ENCODE measurements around the gene OTUD1.
A peak's percentile ranks its signal among the peaks of the same experiment; 100 is the strongest.
"Not testable (repeated sequence)": the region's sequence is repeated elsewhere in the genome, so short reads cannot be mapped to it uniquely, and the experiment has no call there.

Gene OTUD1, protein sequence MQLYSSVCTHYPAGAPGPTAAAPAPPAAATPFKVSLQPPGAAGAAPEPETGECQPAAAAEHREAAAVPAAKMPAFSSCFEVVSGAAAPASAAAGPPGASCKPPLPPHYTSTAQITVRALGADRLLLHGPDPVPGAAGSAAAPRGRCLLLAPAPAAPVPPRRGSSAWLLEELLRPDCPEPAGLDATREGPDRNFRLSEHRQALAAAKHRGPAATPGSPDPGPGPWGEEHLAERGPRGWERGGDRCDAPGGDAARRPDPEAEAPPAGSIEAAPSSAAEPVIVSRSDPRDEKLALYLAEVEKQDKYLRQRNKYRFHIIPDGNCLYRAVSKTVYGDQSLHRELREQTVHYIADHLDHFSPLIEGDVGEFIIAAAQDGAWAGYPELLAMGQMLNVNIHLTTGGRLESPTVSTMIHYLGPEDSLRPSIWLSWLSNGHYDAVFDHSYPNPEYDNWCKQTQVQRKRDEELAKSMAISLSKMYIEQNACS

DNA sequence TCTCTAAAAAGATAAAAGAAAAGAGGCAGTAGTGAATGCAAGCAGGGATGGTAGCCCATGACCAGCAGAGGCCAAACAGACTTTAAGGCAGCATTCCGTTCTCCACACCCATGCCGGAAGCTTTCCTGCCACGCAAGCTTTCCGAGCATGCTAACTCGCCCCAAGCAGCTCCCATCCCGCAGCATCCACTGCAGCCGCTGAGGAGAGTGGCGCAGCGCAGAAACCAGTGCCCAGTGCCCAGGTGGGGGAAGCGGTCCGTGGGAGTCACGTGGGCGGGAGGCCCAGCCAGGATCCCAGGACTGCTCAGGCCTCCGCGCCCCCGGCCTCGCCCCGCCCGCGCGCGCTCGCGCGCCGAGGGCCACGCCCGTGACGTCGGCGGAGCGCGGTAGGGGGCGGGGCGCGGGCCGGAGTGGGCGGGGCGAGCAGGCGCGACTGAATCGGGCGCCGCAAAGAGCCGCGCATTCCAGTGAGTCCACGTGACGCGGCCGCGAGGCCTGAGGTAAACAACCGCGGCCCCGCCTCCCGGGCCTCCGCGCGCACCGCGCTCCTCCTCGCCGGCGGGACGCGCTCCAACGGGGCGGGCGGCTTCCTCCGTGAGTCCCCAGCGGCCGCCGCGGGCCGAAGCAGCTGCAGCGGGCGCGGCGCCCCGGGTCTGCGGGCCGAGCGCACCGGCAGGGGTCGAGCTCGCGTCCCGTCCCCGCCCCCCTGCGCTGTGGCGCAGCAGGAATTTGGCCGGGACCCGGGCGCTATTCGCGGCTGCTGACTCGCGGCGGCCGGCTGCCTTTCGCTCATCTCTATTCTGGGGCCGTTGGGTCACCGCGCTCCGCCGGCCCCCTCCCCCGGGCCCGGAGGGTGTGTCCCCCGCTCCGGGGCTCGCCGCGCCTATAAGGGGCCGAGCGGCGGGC lies at the start of gene OTUD1:
Gene OTUD1 (plus strand): TSS at position 529 of the 905 bp plus-strand sequence. CDS start 383 bp downstream, outside the sequence.
- peak; percentile 81 to 90 for DNase-seq (ENCODE audit: low read depth in 2 of 2)

DNA sequence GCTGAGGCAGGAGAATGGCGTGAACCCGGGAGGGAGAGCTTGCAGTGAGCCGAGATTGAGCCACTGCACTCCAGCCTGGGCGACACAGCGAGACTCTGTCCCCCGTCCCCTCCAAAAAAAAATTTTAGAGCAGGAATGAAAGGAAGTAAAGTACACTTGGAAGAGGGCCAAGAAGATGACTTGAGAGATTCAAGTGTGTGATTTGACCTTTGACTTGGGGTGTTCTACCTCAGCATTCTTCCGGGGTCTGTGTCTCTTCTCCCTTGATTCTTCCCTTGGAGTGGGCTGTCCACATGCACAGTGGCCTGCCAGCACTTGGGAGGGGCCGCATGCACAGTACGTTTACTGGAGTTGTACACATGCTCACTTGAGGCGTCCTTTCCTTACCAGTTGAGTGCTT lies 48.5 kb upstream of the OTUD1 start:
- not testable (repeated sequence) for DNase-seq (ENCODE audit: low read depth in 2 of 2)

DNA sequence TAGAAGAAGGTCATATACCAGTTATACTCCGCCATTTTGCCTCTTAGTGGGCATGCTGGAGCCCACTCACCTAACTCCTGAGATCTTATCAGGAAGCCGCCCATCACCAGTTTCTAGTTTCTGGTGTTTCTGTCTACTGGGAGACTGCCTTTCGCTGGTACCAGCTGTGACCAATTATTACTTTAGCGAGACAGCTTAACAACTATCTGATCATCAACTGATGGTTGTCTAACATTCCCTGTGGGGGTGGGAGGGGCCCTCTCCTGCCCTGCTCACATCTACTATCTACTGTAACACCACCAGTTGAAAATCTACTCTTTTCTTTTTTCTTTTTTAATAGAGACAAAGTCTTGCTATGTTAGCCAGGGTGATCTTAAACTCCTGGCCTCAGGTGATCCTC lies 48.1 kb upstream of the OTUD1 start:
- DNase-seq (ENCODE audit: low read depth in 2 of 2) = no peak

DNA sequence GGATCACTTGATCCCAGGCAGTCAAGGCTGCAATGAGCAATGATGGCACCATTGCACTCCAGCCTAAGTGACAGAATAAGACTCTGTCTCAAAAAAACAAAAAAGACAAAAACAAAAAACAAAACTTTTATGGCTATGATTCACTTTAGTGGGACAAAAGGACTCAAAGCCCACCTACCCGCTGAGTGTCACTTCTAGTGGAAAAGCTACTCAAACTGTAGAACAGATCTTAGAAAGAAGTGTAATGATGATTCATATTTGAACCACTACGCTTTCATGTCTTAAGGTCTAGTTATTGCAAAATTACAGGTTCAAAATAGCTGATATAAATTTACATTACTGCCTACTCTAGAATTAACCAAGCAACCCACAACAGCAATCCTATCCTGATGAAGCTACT lies 47.1 kb upstream of the OTUD1 start:
- no peak for DNase-seq (ENCODE audit: low read depth in 2 of 2)

DNA sequence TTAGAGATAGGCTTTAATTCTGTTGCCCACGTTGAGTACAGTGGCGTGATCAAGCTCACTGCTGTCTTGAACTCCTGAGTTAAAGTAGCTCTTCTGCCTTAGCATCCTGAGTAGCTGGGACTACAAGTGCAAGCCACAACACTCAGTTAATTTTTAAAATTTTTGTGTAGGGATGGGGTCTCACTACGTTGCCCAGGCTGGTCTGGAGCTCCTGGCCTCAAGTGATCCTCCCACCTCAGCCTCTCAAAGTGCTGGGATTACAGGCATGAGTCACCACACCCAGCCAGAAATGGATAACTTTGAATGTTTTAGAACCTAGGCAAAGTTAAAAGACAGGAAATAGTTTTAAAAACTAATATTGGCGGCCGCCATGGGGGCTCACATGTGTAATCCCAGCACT lies 43.9 kb upstream of the OTUD1 start:
- no peak for DNase-seq (ENCODE audit: low read depth in 2 of 2)

DNA sequence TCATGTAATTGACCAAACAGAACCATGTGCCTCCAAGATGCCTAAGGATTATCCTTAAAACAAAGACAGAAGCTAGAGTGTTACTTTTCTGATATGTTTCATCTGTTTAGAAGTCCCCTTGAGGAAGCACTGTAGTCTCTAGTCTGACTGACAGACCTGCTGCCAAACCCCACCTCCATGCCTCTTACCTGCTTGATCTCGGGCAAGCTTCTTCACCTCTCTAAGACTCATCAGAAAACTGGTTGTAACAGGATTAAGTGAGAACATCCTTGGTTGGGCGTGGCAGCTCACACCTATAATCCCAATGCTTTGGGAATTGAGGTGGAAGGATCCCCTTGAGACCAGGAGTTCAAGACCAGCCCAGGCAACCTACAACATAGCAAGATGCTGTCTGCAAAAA lies 42.2 kb upstream of the OTUD1 start:
- no peak for DNase-seq (ENCODE audit: low read depth in 2 of 2)

DNA sequence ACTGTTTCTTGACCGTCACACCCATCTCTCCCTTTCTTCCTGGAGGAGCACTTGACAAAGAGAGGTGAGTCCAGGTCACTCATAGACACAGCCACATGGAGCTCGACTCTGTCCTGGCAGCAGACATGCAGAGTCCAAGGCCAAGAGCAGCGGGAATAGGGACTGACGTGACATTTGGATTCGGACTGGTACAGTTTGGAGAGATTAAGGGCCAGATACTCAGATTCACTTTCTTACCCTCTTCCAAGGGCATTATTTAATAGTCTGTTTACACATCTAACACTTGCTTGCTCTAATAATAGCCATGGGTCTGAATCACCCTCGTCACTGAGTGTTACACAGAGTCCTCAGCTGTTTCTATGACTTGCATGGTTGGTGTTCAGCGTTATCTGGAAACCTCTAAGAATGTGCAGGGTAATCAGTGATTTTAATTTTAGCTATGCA lies 39.2 kb upstream of the OTUD1 start:
- DNase-seq (ENCODE audit: low read depth in 2 of 2) = no peak

DNA sequence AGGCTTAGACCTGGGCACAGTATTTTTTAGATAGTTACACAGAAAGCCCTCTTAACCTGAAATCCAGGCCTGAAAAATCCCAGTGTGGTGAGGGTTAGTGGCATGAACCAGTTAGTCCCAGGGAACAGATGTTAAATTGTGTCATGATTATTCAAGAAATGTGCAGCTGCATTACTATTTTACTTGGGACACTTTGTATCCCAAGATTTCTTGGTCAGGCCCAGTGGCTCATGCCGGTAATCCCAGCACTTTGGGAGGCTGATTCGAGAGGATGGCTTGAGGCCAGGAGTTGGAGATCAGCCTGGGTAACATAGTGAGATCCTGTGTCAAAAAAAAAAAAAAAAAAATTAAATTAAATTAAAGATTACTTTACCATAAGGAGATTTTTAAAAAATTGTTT lies 36.0 kb upstream of the OTUD1 start:
- no peak for DNase-seq (ENCODE audit: low read depth in 2 of 2)

DNA sequence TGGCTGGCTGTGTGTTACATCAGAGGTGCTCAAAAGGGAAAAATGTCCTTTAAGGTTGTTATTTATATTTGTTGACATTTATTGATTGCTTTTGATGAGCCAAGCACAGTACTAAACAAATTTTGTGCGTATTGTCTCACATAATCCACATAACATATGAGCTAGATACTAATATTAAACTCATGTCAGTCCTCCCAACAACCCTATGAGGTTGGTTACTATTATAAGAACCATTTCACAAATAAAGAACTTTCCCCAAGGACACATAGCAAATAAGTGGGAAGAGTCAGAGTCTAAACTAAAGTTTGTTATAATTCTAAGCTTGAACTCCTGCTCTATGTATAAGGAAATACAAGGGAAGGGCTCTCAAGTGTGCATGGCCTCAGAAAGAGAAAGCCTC lies 35.6 kb upstream of the OTUD1 start:
- DNase-seq (ENCODE audit: low read depth in 2 of 2) = no peak

DNA sequence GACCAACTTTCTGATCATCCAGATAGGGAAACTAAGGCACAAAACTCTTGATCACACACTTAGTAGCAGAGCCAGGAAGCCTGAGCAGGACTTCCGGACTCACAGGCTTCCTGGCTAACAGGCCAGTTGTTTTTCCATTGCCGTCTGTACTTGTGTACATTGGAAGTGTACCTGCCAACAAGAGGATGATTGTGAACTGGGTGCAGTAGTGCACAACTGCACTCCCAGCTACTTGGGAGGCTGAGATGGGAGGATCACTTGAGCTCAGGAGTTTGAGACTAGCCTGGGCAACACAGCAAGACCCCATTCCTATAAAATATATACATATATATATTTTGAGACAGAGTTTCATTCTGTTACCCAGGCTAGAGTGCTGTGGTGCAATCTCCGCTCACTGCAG lies 35.2 kb upstream of the OTUD1 start:
- DNase-seq (ENCODE audit: low read depth in 2 of 2) = no peak

DNA sequence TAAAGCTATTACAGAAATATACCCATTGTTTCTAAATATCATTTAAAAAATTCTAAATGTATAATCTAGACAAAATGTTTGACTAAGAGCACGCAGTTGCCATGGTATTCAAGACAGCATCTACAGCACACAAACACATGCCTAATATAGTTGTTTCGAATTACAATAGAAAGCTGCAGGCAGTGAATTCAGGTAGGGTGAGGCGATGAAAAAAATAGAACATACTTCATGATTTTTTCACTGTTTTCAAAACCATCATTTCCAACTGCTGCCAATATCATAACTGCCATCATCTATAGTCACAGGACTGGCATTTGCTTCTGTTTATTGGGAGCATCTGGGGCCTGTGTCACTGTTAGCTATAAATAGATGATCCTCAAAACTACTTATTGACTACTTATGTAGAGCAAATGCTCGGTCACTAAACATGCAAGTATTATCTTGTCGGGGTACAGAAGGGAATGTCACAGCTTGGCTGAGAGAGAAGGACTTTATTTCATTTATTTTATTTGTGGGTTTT lies 34.4 kb upstream of the OTUD1 start:
- no peak for DNase-seq (ENCODE audit: low read depth in 2 of 2)

DNA sequence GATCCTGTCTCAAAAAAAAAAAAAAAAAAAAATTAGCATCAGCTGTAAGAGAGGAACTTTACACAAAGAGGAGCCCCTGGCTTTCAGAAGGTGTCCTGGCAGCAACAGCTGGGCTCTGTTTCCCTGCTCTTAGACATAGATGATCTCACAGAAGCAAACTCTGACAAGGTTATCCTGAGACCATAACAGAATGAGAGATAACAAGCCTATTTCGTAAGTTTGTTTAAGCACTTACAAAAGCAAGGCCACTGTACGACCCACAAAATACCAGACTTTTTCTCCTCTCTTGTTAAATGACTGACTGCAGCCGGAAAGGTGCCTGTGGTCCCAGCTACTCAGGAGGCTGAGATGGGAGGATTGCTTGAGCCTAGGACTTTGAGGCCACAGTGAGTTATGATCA lies 33.3 kb upstream of the OTUD1 start:
- DNase-seq (ENCODE audit: low read depth in 2 of 2) = no peak

DNA sequence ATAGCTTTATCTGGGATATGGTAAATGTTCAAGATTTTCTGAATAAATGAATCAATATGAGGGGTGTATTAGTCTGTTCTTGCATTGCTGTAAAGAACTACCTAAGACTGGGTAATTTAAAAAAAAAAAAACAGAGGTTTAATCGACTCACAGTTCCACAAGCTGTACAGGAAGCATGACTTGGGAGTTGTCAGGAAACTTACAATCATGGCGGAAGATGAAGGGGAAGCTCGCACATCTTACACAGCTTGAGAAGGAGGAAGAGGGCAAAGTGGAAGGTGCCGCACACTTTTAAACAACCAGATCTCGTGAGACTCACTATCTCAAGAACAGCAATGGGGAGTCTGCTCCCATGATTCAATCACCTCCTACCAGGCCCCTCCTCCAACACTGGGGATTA lies 32.5 kb upstream of the OTUD1 start:
- DNase-seq (ENCODE audit: low read depth in 2 of 2) = no peak

DNA sequence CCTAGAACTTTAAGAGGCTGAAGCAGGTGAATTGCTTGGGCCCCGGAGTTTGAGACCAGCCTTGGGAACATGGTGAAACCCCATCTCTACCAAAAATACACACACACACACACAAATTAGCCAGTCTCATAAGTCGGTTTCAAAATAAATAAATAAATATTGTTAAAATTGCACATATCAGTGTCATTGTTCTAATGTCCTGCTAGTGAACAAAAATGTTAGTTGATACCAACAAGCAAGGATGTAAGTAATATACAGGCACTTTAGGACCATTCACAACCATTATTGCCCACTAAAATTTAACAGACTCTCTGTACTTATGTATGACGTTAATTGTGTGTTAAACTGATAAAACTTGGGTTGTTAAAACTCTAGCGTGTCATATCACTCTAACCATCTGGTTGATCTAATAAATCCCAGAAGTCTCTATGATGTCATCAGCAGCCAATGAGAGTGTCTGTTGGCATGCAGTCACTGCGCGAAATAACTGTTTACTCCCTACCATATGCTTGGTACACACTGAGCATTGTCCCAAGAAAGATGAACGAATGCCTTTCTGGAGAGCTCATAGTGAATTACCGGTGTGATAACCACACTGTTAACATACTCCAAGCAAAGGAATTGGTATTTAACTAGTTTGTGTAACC lies 30.4 kb upstream of the OTUD1 start:
- no peak for DNase-seq (ENCODE audit: low read depth in 2 of 2)

DNA sequence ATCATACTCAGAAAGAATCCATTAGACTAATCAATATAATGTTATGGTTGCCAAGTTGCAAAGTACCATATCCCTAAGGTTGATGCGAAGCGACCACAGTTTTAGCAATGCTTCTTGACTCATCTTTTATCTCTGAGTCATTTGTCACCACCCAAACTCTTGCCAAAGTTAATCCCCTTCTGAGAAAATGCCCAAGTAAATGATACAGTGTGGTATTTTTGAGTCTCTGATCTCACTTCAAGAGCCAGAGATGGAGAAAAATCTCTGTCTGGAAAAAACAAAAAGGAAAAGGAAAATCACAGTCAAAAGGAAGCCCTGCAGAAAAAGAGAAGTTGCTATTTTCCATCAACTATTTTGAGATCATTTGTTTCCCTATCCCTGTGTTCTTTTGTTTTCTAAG lies 26.7 kb upstream of the OTUD1 start:
- DNase-seq (ENCODE audit: low read depth in 2 of 2) = no peak

DNA sequence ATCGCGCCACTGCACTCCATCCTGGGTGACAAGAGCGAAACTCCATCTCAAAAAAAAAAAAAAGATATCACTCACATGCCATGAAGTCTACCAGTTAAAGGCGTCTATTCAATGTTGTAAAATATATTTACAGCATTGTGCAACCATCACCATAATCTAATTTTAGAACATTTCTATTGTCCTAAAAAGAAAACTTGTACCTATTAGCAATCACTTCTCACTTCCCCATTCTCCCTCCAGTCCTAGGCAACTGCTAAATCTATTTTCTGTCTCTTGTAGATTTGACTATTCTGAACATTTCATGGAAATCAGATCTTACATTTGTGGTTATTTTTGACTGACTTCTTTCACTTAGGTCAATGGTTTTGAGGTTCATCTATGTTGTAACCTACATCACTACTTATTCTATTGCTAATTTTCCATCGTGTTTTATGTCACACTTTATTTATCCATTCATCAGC lies 25.2 kb upstream of the OTUD1 start:
- DNase-seq (ENCODE audit: low read depth in 2 of 2) = no peak

DNA sequence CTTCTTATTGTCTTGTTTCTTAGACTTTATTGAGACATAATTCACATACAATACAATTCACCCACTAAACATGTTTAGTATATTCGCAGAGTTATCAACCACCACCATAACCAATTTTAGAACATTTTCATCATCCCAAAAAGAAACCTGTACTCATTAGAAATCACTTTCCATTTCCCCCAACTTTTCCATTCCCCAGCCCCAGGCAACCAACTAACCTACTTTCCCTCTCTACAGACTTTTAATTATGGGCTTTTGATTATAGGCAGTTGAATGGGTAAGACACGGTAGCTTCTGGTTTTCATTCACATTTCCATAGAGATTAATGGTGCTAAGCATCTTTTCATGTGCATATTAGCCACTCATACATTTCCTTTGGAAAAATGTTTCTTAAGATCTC lies 24.2 kb upstream of the OTUD1 start:
- no peak for DNase-seq (ENCODE audit: low read depth in 2 of 2)

DNA sequence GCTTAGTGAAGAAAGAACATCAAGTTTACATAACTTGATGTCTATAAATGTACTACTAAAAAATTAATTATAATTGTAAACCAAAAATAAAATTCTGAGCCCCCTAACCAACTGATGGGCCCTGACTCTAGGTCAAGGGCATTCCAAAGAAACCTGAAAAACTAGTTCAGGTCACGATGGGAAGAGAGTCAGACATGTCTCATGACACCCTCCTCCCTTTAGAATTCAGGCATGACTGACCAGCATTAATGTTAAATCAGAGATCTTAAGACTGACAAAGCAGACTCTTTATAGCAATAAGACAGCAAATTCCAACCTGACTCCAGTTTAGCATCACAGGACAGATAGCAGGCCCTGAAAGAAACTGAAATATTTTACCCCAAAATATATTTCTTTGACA lies 21.6 kb upstream of the OTUD1 start:
- no peak for DNase-seq (ENCODE audit: low read depth in 2 of 2)

DNA sequence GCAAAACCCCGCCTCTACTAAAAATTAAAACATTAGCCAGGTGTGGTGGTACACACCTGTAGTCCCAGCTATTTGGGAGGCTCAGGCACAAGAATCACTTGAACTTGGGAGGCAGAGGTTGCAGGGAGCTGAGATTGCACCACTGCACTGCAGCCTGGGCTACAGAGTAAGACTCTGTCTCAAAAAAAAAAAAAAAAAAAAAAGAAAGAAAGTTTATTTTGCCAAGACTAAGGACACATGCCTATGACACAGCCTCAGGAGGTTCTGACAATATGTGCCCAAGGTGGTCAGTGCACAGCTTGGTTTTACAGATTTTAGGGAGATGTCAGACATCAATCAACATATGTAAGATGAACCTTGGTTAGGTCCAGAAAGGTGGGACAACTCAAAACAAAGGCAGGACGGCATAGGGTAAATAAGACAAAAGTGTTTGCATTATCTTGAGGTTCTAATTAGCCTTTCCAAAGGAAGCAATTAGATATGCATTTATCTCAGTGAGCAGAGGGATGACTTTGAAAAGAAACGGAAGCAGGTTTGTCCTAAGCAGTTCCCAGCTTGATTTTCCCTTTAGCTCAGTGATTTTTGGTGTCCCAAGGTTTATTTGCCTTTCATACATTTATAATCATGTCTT lies 20.7 kb upstream of the OTUD1 start:
- DNase-seq (ENCODE audit: low read depth in 2 of 2) = no peak

DNA sequence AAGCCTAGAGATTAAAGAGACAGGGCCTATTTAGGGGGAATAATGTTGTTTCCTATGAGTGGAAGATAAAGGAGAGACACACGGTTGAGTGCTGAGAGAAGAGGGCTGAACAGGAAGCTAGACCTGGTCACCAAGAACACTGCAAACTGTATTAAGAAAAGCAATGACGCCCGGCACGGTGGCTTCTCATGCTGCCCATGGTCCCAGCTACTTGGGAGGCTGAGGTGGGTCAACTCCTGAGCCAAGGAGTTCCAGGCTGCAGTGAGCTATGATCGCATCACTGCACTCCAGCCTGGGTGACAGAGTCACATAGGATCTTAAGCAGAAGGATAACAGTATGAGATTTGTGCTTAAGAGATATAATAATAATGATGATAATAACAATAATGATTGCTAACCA lies 19.7 kb upstream of the OTUD1 start:
- no peak for DNase-seq (ENCODE audit: low read depth in 2 of 2)

DNA sequence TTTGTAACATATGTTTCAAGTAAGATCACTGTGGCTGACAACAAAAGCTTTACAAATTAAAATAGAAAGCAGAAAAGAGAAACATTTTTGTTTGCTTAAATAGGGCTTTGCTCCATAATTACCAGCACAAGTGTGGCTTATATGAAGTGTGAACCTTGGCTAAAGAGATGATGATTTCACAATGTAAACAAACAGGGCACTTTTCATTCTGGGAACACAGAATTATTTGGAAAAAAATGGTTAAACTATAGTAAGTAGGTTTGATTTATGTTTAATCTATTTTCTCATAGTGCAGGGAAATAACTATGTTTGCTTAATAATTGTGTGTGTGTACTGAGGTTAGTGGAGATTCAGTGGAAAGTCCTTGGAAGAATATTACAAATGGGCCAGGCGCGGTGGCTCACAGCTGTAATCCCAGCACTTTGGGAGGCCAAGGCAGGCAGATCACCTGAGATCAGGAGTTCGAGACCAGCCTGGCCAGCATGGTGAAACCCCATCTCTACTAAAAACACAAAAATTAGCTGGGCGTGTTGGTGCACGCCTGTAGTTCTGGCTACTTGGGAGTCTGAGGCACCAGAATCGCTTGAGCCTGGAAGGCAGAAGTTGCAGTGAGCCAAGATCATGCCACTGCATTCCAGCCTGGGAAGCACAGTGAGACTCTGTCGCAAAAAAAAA lies 19.1 kb upstream of the OTUD1 start:
- DNase-seq (ENCODE audit: low read depth in 2 of 2) = no peak
